ENCODE data around the gene BAIAP3. TPM values are rescaled to one million over a fixed set of nuclear protein-coding genes. Genes with fewer than 3 reads are reported as not detected.

BAIAP3 gene
- total and polyA plus RNA-seq, 2 donors (not counting 3 experiments of a cell fraction or from before 2014, with no cell fraction given) = 0.36 to 0.66 TPM

DNA sequence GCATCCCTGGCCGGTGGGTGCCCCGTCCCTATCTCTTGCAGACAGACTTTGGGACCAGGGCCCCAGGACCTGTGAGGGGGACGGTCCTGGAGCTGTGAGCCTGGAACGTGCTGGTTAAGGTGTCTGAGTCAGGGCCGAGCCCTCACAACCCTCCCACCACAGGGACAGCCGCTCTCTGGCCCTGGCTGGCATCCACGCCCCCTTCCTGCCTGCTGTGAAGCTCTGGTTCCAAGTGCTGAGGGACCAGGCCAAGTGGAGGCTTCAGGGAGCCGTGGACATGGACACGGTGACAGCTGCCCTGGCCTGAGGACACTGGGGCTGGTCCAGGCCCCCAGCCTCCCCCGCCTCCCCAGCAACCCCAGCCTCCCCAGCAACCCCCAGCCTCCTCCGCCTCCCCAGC is 11.6 kb downstream of the BAIAP3 start:
- BruUV-seq (replicated peaks) = no TSS peak

More for the DNA sequence above, 11.6 kb downstream of the BAIAP3 start:
- no peaks in the 10 kb centered on the region for H4K20me1 ChIP-seq (replicated peaks; ENCODE audit: control insufficient read depth, extremely low read depth, insufficient read depth, low read length)
- no peak overlapping the region for H3K4me3 ChIP-seq (replicated peaks in 1 of 3; ENCODE audit: insufficient read depth in 1 of 3, low read depth in 1 of 3, low read length in 3 of 3)
- no peak for FAIRE-seq
- H2AFZ ChIP-seq (ENCODE audit: low read depth, low read length) = no peak overlapping the region
- H3K4me2 ChIP-seq (ENCODE audit: insufficient read depth, low read length) = no peak overlapping the region
- no peaks in the 10 kb centered on the region for H3K9me3 ChIP-seq (replicated peaks; ENCODE audit: control insufficient read depth, insufficient read depth, low read length)
- ChIA-PET POLR2A (no interaction called here), CTCF (interaction anchor here (1.3 kb wide), 1 partner anchor 20 kb away, joined by 4 read pairs; no protein-coding TSS in a partner anchor)
- H3K79me2 ChIP-seq (ENCODE audit: control insufficient read depth, insufficient read depth, low read length) = no peaks in the 10 kb centered on the region
- H3K27me3 ChIP-seq (ENCODE audit: control insufficient read depth in 2 of 2, insufficient read depth in 2 of 2, low read length in 2 of 2) = no peaks in the 10 kb centered on the region
- H3K27ac ChIP-seq (ENCODE audit: insufficient read depth, low read depth, low read length) = no peak overlapping the region
- peaks cover 0 to 11% of the 10 kb centered on the region in 2 experiments for H3K36me3 ChIP-seq (ENCODE audit: control insufficient read depth in 2 of 2, extremely low read depth in 1 of 2, insufficient read depth in 2 of 2, low read length in 2 of 2)
- dilution Hi-C loops (cut with MboI; ENCODE audit: extremely low pct_ligation_motif_present, low sequenced_read_pairs) = no loop called here
- H3K9me1 ChIP-seq (replicated peaks; ENCODE audit: control insufficient read depth, extremely low read depth, insufficient read depth, low read length) = no peaks in the 10 kb centered on the region
- no peak overlapping the region for H3K9ac ChIP-seq (replicated peaks; ENCODE audit: extremely low read depth, insufficient read depth, low read length)
- no peak for DNase-seq (ENCODE audit: low read depth, low spot score)
- TF ChIP-seq POLR2A (IDR thresholded peaks at IDR 0.05; ENCODE audit: low read depth, low read length) (no peak), EZH2 (IDR thresholded peaks at IDR 0.05; ENCODE audit: borderline replicate concordance, low read depth, low read length, severe bottlenecking) (no peak), POLR2AphosphoS5 (IDR thresholded peaks at IDR 0.05; ENCODE audit: insufficient read depth, low read depth, low read length) (no peak), FOS (IDR thresholded peaks at IDR 0.05; ENCODE audit: borderline replicate concordance, insufficient read depth, low read length) (no peak), GATA2 (IDR thresholded peaks at IDR 0.05; ENCODE audit: insufficient read depth, insufficient read length, low read depth, low read length) (no peak), JUN (IDR thresholded peaks at IDR 0.05; ENCODE audit: borderline replicate concordance, insufficient read depth, insufficient read length, low read depth) (no peak), MYC (IDR thresholded peaks at IDR 0.05; ENCODE audit: low read depth, low read length) (no peak)
- TF ChIP-seq, protein P1, sequence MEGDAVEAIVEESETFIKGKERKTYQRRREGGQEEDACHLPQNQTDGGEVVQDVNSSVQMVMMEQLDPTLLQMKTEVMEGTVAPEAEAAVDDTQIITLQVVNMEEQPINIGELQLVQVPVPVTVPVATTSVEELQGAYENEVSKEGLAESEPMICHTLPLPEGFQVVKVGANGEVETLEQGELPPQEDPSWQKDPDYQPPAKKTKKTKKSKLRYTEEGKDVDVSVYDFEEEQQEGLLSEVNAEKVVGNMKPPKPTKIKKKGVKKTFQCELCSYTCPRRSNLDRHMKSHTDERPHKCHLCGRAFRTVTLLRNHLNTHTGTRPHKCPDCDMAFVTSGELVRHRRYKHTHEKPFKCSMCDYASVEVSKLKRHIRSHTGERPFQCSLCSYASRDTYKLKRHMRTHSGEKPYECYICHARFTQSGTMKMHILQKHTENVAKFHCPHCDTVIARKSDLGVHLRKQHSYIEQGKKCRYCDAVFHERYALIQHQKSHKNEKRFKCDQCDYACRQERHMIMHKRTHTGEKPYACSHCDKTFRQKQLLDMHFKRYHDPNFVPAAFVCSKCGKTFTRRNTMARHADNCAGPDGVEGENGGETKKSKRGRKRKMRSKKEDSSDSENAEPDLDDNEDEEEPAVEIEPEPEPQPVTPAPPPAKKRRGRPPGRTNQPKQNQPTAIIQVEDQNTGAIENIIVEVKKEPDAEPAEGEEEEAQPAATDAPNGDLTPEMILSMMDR (IDR thresholded peaks at IDR 0.05; ENCODE audit: extremely low read depth in 1 of 2, insufficient read depth in 1 of 2, low read depth in 1 of 2, low read length in 2 of 2) = no peak
- TF ChIP-seq, protein P2, sequence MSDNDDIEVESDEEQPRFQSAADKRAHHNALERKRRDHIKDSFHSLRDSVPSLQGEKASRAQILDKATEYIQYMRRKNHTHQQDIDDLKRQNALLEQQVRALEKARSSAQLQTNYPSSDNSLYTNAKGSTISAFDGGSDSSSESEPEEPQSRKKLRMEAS (IDR thresholded peaks at IDR 0.05; ENCODE audit: insufficient read depth, insufficient read length) = no peak
- H3K4me1 ChIP-seq (ENCODE audit: control insufficient read depth, extremely low read depth, insufficient read depth, low read length) = no peaks in the 10 kb centered on the region
- intact Hi-C loops (cut with micrococcal nuclease) = no loop called here
